Esophagus muscularis mucosa (tissue), 3 donors: ENCODE data around the gene IRAK2.

Source experiments
- CTCF ChIP-seq, 3 experiments: fragments of 200-600 bp in 2 of 3; fragments of 450-650 bp in 1 of 3; sonication (generic) in 2 of 3; IDR thresholded peaks; one replicate each; pipeline ENCODE4 v1.5.1; 2017 to 2019; ENCODE audit warnings: antibody characterized with exemption in 3 of 3, mild to moderate bottlenecking in 2 of 3, moderate library complexity in 1 of 3
- POLR2AphosphoS5 ChIP-seq, 2 donors: sonication (generic); formaldehyde crosslinking; IDR thresholded peaks; one replicate each; pipeline ENCODE4 v1.6.1; 2017; ENCODE audit warnings: antibody characterized with exemption in 2 of 2

GRCh38 chr3:10229576-10229975 lies 64.9 kb downstream of the IRAK2 start:
- TF ChIP-seq POLR2AphosphoS5 (IDR thresholded peaks at IDR 0.05) (no peak), CTCF (IDR thresholded peaks at IDR 0.05) (no peak)
